ENCODE data around the gene SPOCD1.

Gene SPOCD1

DNA sequence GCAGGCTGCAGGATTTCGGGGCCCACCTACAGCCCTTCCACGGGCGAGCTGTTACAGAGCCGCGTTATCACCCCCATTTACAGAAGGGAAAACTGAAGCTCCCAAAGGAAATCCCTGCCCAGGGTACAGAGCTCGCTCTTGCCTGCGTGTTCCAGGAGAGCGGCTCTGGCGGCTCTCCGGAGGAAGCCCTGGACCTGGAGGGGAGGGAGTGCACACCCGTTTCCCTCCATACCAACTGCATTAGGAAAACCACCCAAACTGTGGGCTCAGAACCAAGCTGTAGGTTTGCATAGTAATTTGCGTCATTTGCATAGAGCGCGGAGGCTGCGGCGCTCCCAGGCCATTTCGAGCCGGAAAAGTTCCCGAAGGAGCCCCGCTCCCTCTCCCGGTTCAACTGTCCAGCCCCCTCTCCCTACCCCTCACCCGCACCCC is 27.0 kb downstream of the SPOCD1 start:
- in situ Hi-C loops (cut with MboI; ENCODE audit: low sequenced_read_pairs): no loop called here

DNA sequence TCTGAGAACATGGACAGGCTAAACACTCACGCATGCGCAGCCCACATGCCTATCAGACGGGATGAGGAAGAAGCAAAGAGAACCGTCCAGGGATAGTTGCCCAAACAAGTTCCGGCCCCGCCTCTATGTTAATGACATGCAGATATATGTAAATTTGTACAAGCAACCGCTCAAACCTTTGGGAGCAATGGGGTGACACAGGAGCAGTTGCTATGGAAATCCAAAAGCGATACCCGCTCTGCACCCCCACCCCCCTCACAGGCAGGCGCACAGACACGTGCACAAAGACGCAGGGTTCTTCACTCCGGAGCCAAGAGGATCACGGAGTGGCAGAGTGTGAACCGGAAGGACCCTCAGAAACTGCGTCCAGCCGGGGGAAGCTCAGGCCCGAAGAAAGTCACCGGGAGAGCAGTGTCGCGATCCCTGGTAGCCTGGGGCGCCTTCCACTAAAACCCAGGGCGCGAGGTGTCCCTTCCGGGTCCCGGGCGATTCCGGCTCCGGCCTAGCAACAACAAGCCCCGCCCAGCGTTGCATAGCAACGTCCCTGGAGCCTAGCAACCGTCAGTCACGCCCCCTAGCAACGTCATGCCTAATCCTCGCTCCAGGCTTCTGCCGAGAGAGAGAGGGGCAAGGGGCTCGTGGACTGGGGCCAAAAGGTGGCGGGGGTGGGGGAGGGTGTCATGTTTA is 27.5 kb downstream of the SPOCD1 start:
- in situ Hi-C loops (cut with MboI; ENCODE audit: low sequenced_read_pairs): no loop called here

DNA sequence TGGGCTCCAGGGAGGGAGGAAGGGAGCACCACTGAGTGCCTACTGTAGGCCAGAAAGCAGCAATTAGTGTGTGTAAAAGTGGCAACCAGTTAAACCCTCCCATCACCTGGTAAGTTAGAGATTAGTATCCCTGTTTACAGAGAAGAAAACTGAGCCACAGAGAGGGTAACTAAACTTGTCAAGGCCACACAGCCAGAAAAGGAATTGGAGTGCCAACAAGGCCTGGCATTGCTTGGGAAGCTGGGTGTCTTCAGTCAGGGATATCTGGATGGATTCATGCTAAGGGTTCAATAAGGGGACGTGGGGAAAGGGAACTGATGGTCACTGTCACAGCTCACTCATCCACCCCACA is 28.1 kb downstream of the SPOCD1 start:
- in situ Hi-C loops (cut with MboI; ENCODE audit: low sequenced_read_pairs): no loop called here

DNA sequence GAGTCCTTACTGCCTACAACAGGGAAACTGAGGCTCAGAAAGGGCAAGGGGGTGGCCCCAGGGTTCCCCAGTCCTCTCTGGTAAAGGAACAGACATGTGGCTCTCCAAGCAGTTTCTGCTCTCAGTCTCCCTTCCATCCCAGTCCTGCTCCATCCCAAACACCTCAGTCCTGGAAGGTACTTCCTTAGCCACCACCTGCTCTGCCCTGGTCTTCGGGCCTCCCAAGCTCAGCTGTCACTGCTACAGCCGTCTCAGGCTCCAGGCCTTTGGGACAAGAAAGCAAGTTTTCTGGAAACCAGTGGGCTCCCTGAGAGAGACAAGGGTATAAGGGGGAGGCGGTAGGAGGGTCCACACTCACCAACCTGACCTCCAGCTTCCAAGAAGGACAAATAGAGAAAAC is 28.6 kb downstream of the SPOCD1 start:
- in situ Hi-C loops (cut with MboI; ENCODE audit: low sequenced_read_pairs): no loop called here

DNA sequence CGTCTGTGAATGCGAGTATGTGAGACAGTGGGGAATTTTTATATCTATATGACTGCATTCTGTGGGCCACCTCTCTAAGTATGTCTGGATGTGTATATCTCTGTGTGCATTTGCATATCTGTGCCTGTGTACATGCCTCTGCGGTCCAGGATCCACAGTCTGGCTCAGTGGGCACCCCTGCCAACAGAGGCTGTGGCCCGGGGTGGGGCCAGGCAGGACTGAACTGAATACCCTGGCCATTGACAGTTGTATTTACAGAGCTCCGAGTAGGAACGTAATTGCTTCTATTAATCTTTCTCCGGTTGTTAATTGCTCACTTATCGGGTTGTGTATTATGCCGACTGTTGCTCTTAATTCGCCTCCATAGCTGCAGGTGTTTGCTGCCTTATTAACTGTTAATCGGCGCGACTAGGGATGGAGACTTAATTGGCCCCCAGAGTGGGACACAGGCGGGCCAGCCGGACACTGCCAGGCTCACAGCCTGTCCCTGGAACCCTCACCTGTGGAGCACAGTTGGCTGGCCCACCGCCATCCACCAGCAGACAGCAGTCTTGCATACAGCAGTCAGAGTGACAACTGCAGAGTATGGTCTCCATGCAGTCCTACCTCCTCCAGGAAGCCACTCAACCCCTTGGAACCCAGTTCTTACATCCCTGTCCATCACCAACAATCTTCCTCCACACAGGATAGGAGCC is 29.3 kb downstream of the SPOCD1 start:
- in situ Hi-C loops (cut with MboI; ENCODE audit: low sequenced_read_pairs): no loop called here

DNA sequence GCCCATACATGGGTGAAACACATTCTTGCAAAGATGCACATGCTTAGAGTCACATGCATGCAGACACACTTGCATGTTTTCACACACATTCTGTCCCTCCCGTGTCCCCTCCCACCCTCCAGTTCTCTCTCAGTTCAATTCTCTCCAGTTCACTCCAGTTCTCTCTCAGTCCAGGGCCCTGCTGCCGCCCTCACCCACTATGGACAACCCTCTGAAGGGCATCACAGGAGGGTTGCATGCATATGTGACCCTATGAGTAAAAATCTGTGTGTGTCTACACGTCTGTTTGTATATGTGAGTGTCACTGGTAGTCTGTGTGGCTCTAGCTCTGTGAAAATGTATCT is 29.9 kb downstream of the SPOCD1 start:
- in situ Hi-C loops (cut with MboI; ENCODE audit: low sequenced_read_pairs): no loop called here

DNA sequence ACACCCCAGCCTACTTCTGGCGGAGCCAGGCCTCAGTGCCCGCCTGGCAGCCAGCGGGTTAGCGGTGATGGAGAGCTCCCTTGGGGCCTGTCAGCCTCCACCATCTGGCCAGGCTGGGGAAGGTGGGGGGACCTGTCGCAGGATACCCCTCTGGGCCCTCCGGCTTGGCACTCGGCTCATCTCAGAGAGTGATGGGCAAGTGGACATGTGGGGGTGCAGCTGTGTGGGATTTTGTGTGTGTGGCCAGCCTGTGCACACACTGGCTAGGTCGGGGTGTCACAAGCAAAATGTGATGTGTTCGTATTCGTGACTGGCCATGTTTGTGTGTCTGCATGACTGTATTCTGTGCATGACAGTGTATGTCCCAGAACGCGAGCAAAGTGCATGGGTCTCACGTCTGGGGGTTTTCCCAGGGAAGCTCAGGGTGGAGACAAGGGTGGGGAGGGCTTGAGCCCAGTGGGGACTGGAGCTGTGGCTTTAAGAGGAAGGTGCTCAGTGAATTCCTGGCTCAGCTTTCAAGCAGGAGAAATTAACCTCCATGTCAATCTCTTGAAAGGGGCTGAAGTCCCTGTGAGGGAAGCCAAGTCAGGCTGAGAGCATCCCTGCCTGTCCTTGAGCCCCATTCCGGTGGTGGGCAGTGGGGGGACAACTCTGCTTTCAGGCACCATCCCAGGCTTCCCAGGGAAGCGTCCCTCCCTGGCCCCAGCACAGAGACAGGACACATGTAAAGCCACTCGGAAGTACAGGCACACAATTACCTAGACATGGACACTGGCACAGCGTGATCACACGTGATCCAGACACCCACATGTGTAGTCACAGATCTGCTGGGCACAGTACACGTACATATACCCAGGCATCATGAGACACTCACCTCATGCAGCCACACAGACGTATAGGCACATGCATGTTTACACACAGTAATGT is 30.5 kb downstream of the SPOCD1 start:
- in situ Hi-C loops (cut with MboI; ENCODE audit: low sequenced_read_pairs): no loop called here

DNA sequence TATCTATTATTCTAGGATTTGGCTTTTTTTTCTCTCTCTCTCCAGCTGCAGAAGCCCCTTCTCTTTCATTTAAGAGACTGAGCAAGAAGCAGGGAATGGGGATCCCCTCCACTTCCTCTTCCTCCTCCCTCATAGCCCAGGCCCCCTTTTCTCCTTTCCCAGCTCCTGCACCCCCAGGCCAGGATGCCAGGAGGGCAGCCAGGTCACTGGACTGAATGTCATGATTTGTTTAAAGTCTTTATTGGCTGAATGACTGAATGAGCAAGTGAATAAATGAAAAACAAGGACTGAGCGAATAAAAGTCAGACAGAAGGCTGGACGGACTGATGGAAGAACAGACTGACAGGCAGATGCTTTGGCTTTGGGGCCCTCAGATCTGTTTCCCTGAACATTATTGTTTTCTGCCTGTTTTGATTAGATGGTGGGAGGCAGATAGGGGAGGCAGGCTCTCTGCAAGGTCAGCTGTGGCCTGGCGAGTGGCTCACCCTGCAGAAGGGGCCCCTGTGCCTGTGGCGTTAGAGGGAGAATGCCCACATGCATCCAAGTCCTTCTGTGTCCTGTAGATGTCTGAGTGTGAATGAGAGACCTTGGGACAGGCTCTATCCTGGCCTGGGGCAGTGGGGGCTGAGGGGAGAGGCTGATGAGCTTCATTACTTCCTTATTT is 31.3 kb downstream of the SPOCD1 start:
- in situ Hi-C loops (cut with MboI; ENCODE audit: low sequenced_read_pairs): no loop called here

DNA sequence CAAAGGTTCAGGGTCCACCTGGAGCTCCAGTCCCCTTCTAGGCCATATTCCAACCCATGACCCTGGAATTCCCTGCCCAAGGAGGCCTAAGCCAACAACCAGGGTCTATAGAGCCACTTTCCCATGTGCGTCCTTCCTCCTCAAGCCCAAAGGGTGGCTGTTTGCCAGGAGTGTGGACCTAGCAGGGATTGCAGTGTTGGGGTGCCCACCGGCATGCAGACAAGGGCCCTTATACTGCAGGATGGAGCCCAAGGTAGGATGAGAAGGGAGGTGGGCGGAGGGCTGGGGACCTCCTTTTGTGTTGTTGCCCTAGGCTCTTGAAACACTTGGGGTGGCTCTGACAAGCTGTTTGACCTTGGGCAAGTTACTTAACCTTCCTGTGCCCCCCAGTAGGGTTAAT is 32.0 kb downstream of the SPOCD1 start:
- in situ Hi-C loops (cut with MboI; ENCODE audit: low sequenced_read_pairs): no loop called here

DNA sequence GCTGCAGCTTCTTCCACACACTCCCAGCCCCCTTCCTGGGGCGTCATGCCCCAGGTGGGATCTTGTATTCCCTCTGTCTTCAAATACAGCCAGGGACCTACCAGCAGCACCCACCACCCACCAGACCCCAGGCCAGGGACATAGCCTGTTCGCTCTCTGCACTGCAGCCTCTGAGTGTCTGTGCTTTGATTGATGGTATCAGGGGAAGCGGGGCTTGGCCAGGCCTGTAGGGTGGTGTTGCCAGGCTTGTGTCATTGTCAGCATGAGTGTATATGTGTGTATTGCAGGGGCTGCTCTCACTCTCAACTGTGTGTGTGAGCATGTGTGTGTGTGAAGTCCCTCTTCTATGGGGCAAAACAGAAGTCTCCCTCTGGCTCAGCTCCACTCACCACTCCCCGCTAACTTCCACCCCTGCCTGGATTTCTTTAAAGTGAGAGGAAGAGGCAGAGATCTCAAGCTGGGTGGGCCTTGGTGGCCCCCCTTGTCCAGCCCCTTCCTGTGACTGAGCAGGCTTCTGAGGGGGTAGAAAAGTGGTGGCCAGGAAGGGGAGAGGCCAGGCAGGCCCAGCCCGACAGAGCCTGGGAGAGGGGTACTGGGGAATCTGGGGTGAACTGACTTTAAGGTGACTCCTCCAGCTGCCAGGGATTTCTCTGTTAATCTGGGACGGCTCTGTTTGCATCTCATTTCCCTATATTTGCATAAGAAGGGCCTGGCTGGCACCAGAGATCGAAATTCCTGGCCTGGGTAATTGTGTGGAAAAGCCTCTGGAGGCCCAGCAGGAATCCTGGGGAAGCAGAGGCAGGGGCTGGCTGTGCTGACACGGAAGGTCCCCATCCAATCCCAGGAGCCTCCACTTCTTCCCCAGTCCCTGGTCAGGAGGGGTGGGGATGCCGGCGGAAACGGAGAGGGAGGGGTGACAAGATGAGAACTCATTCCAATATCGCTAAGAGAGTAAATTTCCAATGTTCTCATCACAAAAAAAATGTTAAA is 33.1 kb downstream of the SPOCD1 start:
- in situ Hi-C loops (cut with MboI; ENCODE audit: low sequenced_read_pairs): no loop called here

DNA sequence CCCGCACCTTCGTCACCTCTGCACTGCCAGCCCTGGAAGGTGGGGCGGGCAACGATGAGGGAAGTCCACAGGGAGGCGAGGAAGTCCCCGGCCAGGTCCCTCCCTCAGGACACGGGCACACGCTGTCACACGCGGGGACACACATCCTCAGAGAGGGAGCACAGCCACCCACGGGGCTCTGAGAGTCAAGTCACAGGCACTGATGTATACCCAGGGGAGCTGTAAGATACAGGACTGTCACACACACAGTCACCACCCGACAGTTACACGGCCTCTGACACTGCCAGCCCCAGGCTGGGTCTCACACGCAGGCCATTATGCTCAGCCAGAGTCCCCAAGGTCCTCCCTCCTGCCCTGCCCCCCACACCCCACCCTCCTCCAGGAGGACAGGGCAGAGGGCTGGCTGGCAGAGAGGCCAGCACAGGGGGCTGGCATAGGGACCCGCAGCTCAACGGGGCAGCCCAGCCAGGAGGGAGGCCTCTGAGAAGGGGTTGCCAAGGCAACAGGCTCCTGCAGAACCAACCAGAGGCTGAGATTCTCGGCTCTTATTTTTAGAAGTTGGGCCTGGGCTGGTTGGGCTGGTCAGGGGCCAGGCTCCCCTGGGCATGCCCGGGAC is 34.0 kb downstream of the SPOCD1 start:
- in situ Hi-C loops (cut with MboI; ENCODE audit: low sequenced_read_pairs): no loop called here

DNA sequence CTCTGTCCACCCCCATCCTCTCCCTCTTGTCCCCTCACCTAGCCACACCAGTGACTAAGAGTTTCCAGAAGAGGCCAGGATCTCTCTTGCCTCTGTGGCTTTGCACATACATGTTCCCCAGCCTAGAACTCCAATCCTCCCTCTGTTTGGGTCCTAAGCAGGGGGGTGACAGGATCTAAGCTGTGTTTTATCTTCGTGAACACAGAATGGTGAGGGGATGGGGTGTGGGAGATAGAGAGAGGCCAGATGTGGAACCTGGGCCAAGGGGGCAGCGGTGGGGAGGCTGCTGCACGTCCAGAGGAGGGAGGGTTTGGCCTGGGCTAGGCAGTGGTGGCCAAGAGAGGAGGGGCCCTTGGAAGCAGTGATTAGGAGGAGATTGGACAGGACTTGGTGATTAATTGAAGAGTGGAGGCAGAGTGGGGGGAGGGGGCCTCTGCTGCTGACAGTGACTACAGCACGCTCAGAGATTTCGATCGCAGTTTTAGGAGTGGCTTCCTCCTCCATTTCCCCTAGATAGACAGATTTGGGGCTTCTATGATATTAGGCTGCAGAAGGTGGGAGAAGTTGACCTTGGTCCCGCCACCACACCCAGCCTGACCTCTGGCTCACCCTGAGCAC is 34.6 kb downstream of the SPOCD1 start:
- in situ Hi-C loops (cut with MboI; ENCODE audit: low sequenced_read_pairs): no loop called here

DNA sequence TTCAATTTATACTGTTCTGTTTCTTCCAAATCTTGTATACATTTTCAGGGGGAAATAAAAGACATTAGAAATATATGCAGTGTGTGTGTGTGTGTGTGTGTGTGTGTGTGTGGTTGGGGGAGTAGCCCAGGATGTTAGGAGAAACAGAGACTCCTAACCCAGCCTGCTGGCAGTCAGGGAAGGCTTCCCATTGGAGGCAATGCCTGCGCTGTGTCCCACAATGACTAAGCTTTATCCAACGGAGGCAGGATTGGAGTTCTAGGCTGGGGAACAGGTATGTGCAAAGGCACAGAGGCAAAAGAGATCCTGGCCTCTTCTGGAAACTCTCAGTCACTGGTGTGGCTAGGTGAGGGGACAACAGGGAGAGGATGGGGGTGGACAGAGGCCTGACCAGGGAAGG is 35.2 kb downstream of the SPOCD1 start:
- in situ Hi-C loops (cut with MboI; ENCODE audit: low sequenced_read_pairs): no loop called here

DNA sequence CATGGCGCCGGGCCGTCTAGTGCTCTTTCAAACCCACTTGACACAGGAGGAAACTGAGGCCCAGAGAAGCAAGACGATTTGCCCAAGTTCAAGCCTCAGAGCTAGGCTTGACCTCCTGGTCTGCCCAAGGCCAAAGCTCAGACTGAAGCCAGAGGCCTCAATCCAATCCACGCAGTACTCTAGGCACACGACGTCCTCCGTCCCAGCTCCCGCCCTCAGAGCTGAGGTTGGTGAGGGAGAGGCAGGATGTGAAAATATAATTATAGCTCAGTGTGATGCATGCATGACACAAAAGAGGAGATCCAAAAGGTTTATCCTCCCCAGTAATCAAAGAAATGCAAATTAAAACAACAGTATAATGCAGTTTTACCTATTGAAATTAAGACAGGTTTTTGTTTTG is 36.1 kb downstream of the SPOCD1 start:
- in situ Hi-C loops (cut with MboI; ENCODE audit: low sequenced_read_pairs): no loop called here

DNA sequence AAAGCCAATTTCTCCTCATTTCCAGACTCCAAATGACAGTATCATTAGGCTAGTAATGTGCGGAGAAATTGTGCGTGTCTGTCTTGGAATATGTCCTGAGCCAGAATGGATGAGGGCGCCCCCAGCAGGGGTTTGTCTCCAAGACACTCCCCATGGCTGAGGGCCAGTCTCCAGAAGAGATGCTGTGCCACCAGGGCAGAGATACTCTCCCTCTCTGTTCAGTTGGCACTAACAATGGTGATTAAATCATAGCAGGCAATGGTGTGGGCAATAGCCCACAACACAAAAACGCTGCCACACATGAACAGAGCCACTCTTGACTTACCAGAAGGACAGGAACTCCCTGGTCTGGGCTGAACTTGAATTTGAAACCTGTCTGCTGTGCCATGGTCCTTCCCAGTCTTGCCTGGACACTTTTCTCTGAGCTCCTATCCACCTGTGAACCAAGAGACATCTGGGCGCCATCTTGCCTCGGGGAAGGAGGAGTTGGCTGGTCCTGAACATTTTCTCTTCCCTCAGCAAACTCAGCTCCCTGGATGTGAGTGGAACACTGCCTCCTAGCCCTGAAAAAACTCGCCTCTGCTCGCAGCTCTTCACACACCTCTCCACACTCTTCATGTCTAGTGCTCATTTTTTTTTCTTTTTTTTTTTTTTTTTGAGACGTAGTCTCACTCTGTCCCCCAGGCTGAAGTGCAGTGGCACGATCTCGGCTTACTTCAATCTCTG is 36.9 kb downstream of the SPOCD1 start:
- in situ Hi-C loops (cut with MboI; ENCODE audit: low sequenced_read_pairs): no loop called here

DNA sequence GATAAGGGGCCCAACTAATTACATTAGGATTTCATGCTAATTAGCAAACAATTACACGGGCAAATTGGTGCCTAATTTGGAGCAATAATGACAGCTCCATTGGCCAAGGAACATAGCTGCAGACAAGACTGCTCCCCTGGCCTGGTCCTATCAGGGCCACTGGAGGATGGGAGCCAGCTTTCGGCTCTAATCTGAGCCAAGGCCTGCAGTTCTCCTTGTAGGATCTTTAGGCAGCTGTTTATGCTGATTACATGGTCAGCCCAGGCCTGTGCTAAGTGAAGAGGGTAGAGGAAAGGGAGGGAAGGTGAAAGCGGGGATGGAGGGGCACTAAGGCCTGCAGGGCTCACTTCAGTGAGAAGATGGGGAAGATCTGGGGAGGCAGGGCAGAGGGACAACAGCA is 39.3 kb downstream of the SPOCD1 start:
- in situ Hi-C loops (cut with MboI; ENCODE audit: low sequenced_read_pairs): no loop called here

DNA sequence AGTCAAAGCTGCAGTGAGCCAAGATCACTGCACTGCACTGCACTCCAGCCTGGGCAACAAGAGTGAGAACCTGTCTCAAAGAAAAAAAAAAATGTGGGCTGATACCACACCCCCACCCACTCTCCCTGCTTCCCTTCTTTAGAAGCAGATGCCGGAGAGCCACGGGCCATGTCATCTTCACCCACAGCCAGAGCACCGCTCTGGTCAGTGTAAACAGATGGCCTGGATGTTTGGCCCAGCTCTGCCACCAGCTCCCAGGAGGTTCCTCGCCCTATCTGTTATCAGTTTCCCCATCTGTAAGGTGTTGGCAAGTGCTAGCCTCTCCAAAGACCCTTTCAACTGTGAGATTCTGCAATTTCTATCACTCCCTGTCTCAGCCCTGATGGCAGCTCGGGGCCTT is 39.8 kb downstream of the SPOCD1 start:
- in situ Hi-C loops (cut with MboI; ENCODE audit: low sequenced_read_pairs): no loop called here

DNA sequence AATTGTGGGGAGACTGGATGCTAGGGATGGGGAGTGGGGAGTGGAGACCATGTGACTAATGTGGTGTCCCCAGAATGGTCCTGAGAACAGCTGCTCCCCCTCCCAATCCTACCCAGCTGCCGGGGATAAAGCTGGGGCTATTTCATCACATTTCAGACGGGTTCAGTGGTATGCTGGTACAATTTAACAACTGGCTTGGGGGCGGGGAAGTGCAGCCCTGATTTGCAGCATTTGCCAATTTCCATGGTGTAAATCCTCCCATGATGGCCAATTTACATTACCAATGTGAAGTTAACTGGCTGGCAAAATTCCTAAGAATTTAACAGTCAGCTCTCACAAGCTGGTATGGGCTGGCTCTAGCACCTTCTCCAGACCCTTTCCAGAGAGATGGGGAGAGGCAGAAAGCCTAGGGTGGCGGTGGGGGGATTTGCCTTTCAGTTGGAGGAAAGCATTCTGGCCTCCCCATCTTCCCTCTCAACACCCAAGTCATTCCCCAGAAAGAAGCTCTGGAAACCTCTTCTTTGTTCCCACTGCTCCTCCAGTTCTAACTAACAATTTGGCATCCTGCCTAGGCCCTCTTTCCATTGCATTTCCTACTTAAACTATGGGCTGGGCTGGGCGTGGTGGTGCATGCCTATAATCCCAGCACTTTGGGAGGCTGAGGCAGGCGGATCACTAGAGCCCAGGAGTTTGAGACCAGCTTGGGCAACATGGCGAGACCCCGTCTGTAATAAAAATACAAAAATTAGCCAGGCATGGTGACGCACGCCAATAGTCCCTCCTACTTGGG is 40.4 kb downstream of the SPOCD1 start:
- in situ Hi-C loops (cut with MboI; ENCODE audit: low sequenced_read_pairs): no loop called here

Data from HL-60/S4 treated with retinoic acid at 250 ng/mL for 4 days and 3 days (cell line).